Peyer's patch (tissue), 4 donors: ENCODE results near the gene ARNT2. TPM values are rescaled to one million over a fixed set of nuclear protein-coding genes. Genes with fewer than 3 reads are reported as not detected.

Source experiments
- DNase-seq, 3 donors: peaks; one replicate each; pipeline ENCODE4 v3.0.0-alpha.2; 2017 to 2019
- H3K27ac ChIP-seq, 4 donors: fragments of 200-600 bp; sonication (generic); one replicate each; pipeline ENCODE4 v1.5.1; 2016 to 2019
- H3K27me3 ChIP-seq, 2 donors: fragments of 200-600 bp; sonication (generic); one replicate each; pipeline ENCODE4 v1.5.1; 2019
- H3K36me3 ChIP-seq, 3 donors: fragments of 200-600 bp; sonication (generic); one replicate each; pipeline ENCODE4 v1.5.1; 2016 to 2019
- H3K4me1 ChIP-seq, 4 donors: fragments of 200-600 bp; sonication (generic); one replicate each; pipeline ENCODE4 v1.5.1; 2016 to 2019
- H3K4me3 ChIP-seq, 4 donors: fragments of 200-600 bp; sonication (generic); 1 replicate in 3 of 4; 2 replicates in 1 of 4; pipeline ENCODE4 v1.5.1; 2016 to 2019; ENCODE audit warnings: mild to moderate bottlenecking in 1 of 4
- H3K9me3 ChIP-seq, 4 donors: fragments of 200-600 bp; sonication (generic); one replicate each; pipeline ENCODE4 v1.5.1; 2016 to 2019; ENCODE audit warnings: mild to moderate bottlenecking in 1 of 4
- CTCF ChIP-seq, 6 experiments: fragments of 450-650 bp in 4 of 6; fragments of 200-600 bp in 2 of 6; sonication (generic) in 1 of 6; IDR thresholded peaks; one replicate each; pipeline ENCODE4 v1.5.1; 2017 to 2019; ENCODE audit warnings: antibody characterized with exemption in 6 of 6, mild to moderate bottlenecking in 3 of 6, moderate library complexity in 1 of 6
- POLR2A ChIP-seq, 2 donors: fragments of 450-650 bp; IDR thresholded peaks; one replicate each; pipeline ENCODE4 v1.5.1; 2017; ENCODE audit warnings: antibody characterized with exemption in 2 of 2, mild to moderate bottlenecking in 2 of 2, moderate library complexity in 2 of 2
- total RNA-seq, 4 donors: library from RNA; depleted of rRNA; stranded (reverse); fragments of >200 nt; gene quantifications; one replicate each; pipeline ENCODE4 v1.1.0, GENCODE V29; 2016

Gene ARNT2
- total RNA-seq, 4 donors from 2014 or later: 2.5 to 10.3 (median 4.5) TPM

- Histone ChIP-seq H3K27me3 (no peaks in the 10 kb centered on the region), H3K4me1 (no peaks in the 10 kb centered on the region), H3K9me3 (no peaks in the 10 kb centered on the region), H3K27ac (no peak overlapping the region), H3K36me3 (no peaks in the 10 kb centered on the region), H3K4me3 (no peak overlapping the region)
- TF ChIP-seq POLR2A (IDR thresholded peaks at IDR 0.05) (no peak), CTCF (IDR thresholded peaks at IDR 0.05) (no peak)
- peak in 1 of 3 donors; percentile 25 for DNase-seq
Observed at GRCh38 chr15:80580536-80581260, 176.5 kb downstream of the ARNT2 start.

- DNase-seq: peak in 1 of 3 donors; percentile 42
- Histone ChIP-seq H3K4me1 (no peaks in the 10 kb centered on the region), H3K27me3 (no peaks in the 10 kb centered on the region), H3K27ac (no peak overlapping the region), H3K36me3 (no peaks in the 10 kb centered on the region), H3K4me3 (no peak overlapping the region), H3K9me3 (no peaks in the 10 kb centered on the region)
- TF ChIP-seq CTCF (IDR thresholded peaks at IDR 0.05) (no peak), POLR2A (IDR thresholded peaks at IDR 0.05) (no peak)
Observed at GRCh38 chr15:80581976-80582375, 177.8 kb downstream of the ARNT2 start.

- DNase-seq: peak in 2 of 3 donors; percentile 19 to 23
- no peak for TF ChIP-seq CTCF (IDR thresholded peaks at IDR 0.05)
- TF ChIP-seq POLR2A (IDR thresholded peaks at IDR 0.05): no peak
- no peaks in the 10 kb centered on the region for H3K27me3 ChIP-seq
- no peak overlapping the region for H3K27ac ChIP-seq
- no peaks in the 10 kb centered on the region for H3K36me3 ChIP-seq
- H3K4me1 ChIP-seq: no peaks in the 10 kb centered on the region
- no peak overlapping the region for H3K4me3 ChIP-seq
- no peaks in the 10 kb centered on the region for H3K9me3 ChIP-seq
Observed at GRCh38 chr15:80582816-80583423, 178.7 kb downstream of the ARNT2 start.

- TF ChIP-seq POLR2A (IDR thresholded peaks at IDR 0.05): no peak
- no peak for TF ChIP-seq CTCF (IDR thresholded peaks at IDR 0.05)
- H3K36me3 ChIP-seq: no peaks in the 10 kb centered on the region
- peak in 1 of 3 donors; percentile 25 for DNase-seq
- no peaks in the 10 kb centered on the region for H3K27me3 ChIP-seq
- H3K27ac ChIP-seq: no peak overlapping the region
- H3K9me3 ChIP-seq: no peaks in the 10 kb centered on the region
- no peak overlapping the region for H3K4me3 ChIP-seq
- H3K4me1 ChIP-seq: no peaks in the 10 kb centered on the region
Observed at GRCh38 chr15:80584561-80584964, 180.4 kb downstream of the ARNT2 start.

- H3K27me3 ChIP-seq: no peaks in the 10 kb centered on the region
- no peak for DNase-seq
- no peaks in the 10 kb centered on the region for H3K4me1 ChIP-seq
- no peak overlapping the region for H3K4me3 ChIP-seq
- H3K27ac ChIP-seq: no peak overlapping the region
- TF ChIP-seq POLR2A (IDR thresholded peaks at IDR 0.05): no peak
- TF ChIP-seq CTCF (IDR thresholded peaks at IDR 0.05): no peak
- no peaks in the 10 kb centered on the region for H3K36me3 ChIP-seq
- H3K9me3 ChIP-seq: no peaks in the 10 kb centered on the region
Observed at GRCh38 chr15:80584973-80585525, 180.9 kb downstream of the ARNT2 start.
